Effector memory CD4-positive, alpha-beta T cell (primary cell): ENCODE data around the gene DAAM2.

Experiments used
- DNase-seq, 3 donors: peaks; one replicate each; pipeline ENCODE4 v3.0.0-alpha.2; 2020
- H3K27ac ChIP-seq: 2 replicates; pipeline ENCODE4 v1.7.0; 2013; ENCODE audit warnings: mild to moderate bottlenecking, low read length, moderate library complexity; ENCODE audit not compliant: insufficient read depth, poor library complexity, severe bottlenecking
- H3K27me3 ChIP-seq: replicated peaks from 2 replicates; pipeline ENCODE4 v1.7.0; 2013; ENCODE audit warnings: mild to moderate bottlenecking, low read length; ENCODE audit not compliant: insufficient read depth, control insufficient read depth, poor library complexity, severe bottlenecking
- H3K36me3 ChIP-seq: 2 replicates; pipeline ENCODE4 v1.7.0; 2013; ENCODE audit warnings: mild to moderate bottlenecking, low read length, moderate library complexity; ENCODE audit not compliant: control insufficient read depth, insufficient read depth
- H3K4me1 ChIP-seq: 2 replicates; pipeline ENCODE4 v1.7.0; 2013; ENCODE audit warnings: low read length, mild to moderate bottlenecking; ENCODE audit not compliant: control insufficient read depth, insufficient read depth, poor library complexity, severe bottlenecking
- H3K4me3 ChIP-seq: 2 replicates; pipeline ENCODE4 v1.7.0; 2013; ENCODE audit warnings: low read length, low read depth, mild to moderate bottlenecking; ENCODE audit not compliant: insufficient read depth, poor library complexity, severe bottlenecking
- H3K9me3 ChIP-seq: 2 replicates; pipeline ENCODE4 v1.7.0; 2013; ENCODE audit warnings: mild to moderate bottlenecking, low read length, moderate library complexity; ENCODE audit not compliant: control insufficient read depth

The DAAM2 gene

GRCh38 chr6:39841291-39841690 lies 49.1 kb downstream of the DAAM2 start:
- Histone ChIP-seq H3K27ac (no peak overlapping the region), H3K36me3 (no peaks in the 10 kb centered on the region), H3K4me1 (no peaks in the 10 kb centered on the region), H3K9me3 (no peaks in the 10 kb centered on the region), H3K4me3 (no peak overlapping the region), H3K27me3 (no peaks in the 10 kb centered on the region)
- no peak for DNase-seq

GRCh38 chr6:39841923-39842322 lies 49.7 kb downstream of the DAAM2 start:
- H3K36me3 ChIP-seq = no peaks in the 10 kb centered on the region
- no peak overlapping the region for H3K27ac ChIP-seq
- no peaks in the 10 kb centered on the region for H3K27me3 ChIP-seq
- no peak overlapping the region for H3K4me3 ChIP-seq
- DNase-seq = no peak
- no peaks in the 10 kb centered on the region for H3K4me1 ChIP-seq
- no peaks in the 10 kb centered on the region for H3K9me3 ChIP-seq

GRCh38 chr6:39843305-39844020 lies 51.3 kb downstream of the DAAM2 start:
- no peaks in the 10 kb centered on the region for H3K4me1 ChIP-seq
- no peaks in the 10 kb centered on the region for H3K9me3 ChIP-seq
- no peak for DNase-seq
- no peak overlapping the region for H3K4me3 ChIP-seq
- H3K27me3 ChIP-seq = no peaks in the 10 kb centered on the region
- H3K27ac ChIP-seq = no peak overlapping the region
- no peaks in the 10 kb centered on the region for H3K36me3 ChIP-seq

GRCh38 chr6:39844866-39845265 lies 52.7 kb downstream of the DAAM2 start:
- Histone ChIP-seq H3K27me3 (no peaks in the 10 kb centered on the region), H3K36me3 (no peaks in the 10 kb centered on the region), H3K27ac (no peak overlapping the region), H3K4me1 (no peaks in the 10 kb centered on the region), H3K4me3 (no peak overlapping the region), H3K9me3 (no peaks in the 10 kb centered on the region)
- no peak for DNase-seq

GRCh38 chr6:39847221-39847620 lies 55.0 kb downstream of the DAAM2 start:
- H3K4me3 ChIP-seq = no peak overlapping the region
- H3K4me1 ChIP-seq = no peaks in the 10 kb centered on the region
- DNase-seq = no peak
- no peaks in the 10 kb centered on the region for H3K36me3 ChIP-seq
- H3K9me3 ChIP-seq = no peaks in the 10 kb centered on the region
- H3K27me3 ChIP-seq = no peaks in the 10 kb centered on the region
- H3K27ac ChIP-seq = no peak overlapping the region

GRCh38 chr6:39848171-39848570 lies 56.0 kb downstream of the DAAM2 start:
- H3K27ac ChIP-seq = no peak overlapping the region
- no peaks in the 10 kb centered on the region for H3K27me3 ChIP-seq
- no peaks in the 10 kb centered on the region for H3K36me3 ChIP-seq
- H3K9me3 ChIP-seq = no peaks in the 10 kb centered on the region
- H3K4me3 ChIP-seq = no peak overlapping the region
- DNase-seq = no peak
- no peaks in the 10 kb centered on the region for H3K4me1 ChIP-seq

- Histone ChIP-seq H3K4me1 (no peaks in the 10 kb centered on the region), H3K36me3 (no peaks in the 10 kb centered on the region), H3K4me3 (no peak overlapping the region), H3K9me3 (no peaks in the 10 kb centered on the region), H3K27ac (no peak overlapping the region), H3K27me3 (no peaks in the 10 kb centered on the region)
- DNase-seq = no peak
Observed at GRCh38 chr6:39849228-39849627, 57.1 kb downstream of the DAAM2 start.

- Histone ChIP-seq H3K36me3 (no peaks in the 10 kb centered on the region), H3K9me3 (no peaks in the 10 kb centered on the region), H3K4me3 (no peak overlapping the region), H3K27ac (no peak overlapping the region), H3K27me3 (no peaks in the 10 kb centered on the region), H3K4me1 (no peaks in the 10 kb centered on the region)
- DNase-seq = no peak
Observed at GRCh38 chr6:39849764-39850163, 57.6 kb downstream of the DAAM2 start.

- no peak overlapping the region for H3K4me3 ChIP-seq
- no peaks in the 10 kb centered on the region for H3K9me3 ChIP-seq
- no peak overlapping the region for H3K27ac ChIP-seq
- H3K4me1 ChIP-seq = no peaks in the 10 kb centered on the region
- no peaks in the 10 kb centered on the region for H3K36me3 ChIP-seq
- no peaks in the 10 kb centered on the region for H3K27me3 ChIP-seq
- no peak for DNase-seq
Observed at GRCh38 chr6:39850736-39851297, 58.6 kb downstream of the DAAM2 start.

- no peaks in the 10 kb centered on the region for H3K36me3 ChIP-seq
- H3K27me3 ChIP-seq = no peaks in the 10 kb centered on the region
- H3K4me3 ChIP-seq = no peak overlapping the region
- H3K4me1 ChIP-seq = no peaks in the 10 kb centered on the region
- H3K27ac ChIP-seq = no peak overlapping the region
- DNase-seq = no peak
- H3K9me3 ChIP-seq = no peaks in the 10 kb centered on the region
Observed at GRCh38 chr6:39851331-39851730, 59.2 kb downstream of the DAAM2 start.
